K562 (cell line): ENCODE measurements around the gene GNB5. TPM values are rescaled to one million over a fixed set of nuclear protein-coding genes. Genes with fewer than 3 reads are reported as not detected.

ENCODE experiments used
- ATF4 ChIP-seq: fragments of 450-650 bp; formaldehyde crosslinking; IDR thresholded peaks from 2 replicates; pipeline ENCODE4 v1.4.0; 2022; ENCODE audit warnings: mild to moderate bottlenecking, moderate library complexity
- BHLHE40 ChIP-seq: IDR thresholded peaks from 2 replicates; pipeline ENCODE4 v1.6.1; 2011; ENCODE audit warnings: low read length, improper control_type of control experiment
- CREB5 ChIP-seq: fragments of 250-450 bp; sonication (Bioruptor Pico); IDR thresholded peaks from 2 replicates; pipeline ENCODE4 v1.5.0; 2020; ENCODE audit warnings: mild to moderate bottlenecking
- DIDO1 ChIP-seq: fragments of 450-650 bp; IDR thresholded peaks from 2 replicates; pipeline ENCODE4 v1.6.1; 2016; ENCODE audit warnings: low read depth, missing biosample characterization, missing genetic modification characterization
- HIVEP1 ChIP-seq: fragments of 250-450 bp; sonication (Bioruptor Pico); IDR thresholded peaks from 2 replicates; pipeline ENCODE4 v1.4.0; 2020; ENCODE audit warnings: mild to moderate bottlenecking
- REST ChIP-seq, 2 experiments: fragments of 450-650 bp; formaldehyde crosslinking in 1 of 2; IDR thresholded peaks; 2 replicates each; pipeline versions ENCODE4 v1.4.0 to v1.6.1; 2014 to 2020; ENCODE audit warnings: mild to moderate bottlenecking in 2 of 2, borderline replicate concordance in 1 of 2, low read depth in 1 of 2
- TRIM28 ChIP-seq: fragments of 450-650 bp; IDR thresholded peaks from 2 replicates; pipeline ENCODE4 v1.6.1; 2017
- UBTF ChIP-seq, 2 experiments: IDR thresholded peaks; 2 replicates each; pipeline ENCODE4 v1.6.1; 2012; ENCODE audit warnings: improper control_type of control experiment in 2 of 2, low read depth in 2 of 2, low read length in 2 of 2, borderline replicate concordance in 1 of 2
- ZNF174 ChIP-seq: fragments of 250-450 bp; sonication (Bioruptor Pico); IDR thresholded peaks from 2 replicates; pipeline ENCODE4 v1.4.0; 2020; ENCODE audit warnings: mild to moderate bottlenecking
- ZNF282 ChIP-seq: sonication (generic); formaldehyde crosslinking; IDR thresholded peaks from 2 replicates; pipeline ENCODE4 v1.8.1; 2023; ENCODE audit warnings: missing genetic modification reagents
- ZNF444 ChIP-seq: fragments of 250-450 bp; sonication (Bioruptor Pico); IDR thresholded peaks from 2 replicates; pipeline ENCODE4 v1.4.0; 2020; ENCODE audit warnings: mild to moderate bottlenecking, moderate library complexity
- ZNF512 ChIP-seq: IDR thresholded peaks from 2 replicates; pipeline ENCODE4 v1.6.1; 2016; ENCODE audit warnings: missing genetic modification characterization, missing compliant biosample characterization
- polyA plus RNA-seq, 8 experiments: library from polyadenylated mRNA; depleted of rRNA in 4 of 8; stranded (reverse) in 5 of 8; unstranded in 3 of 8; fragments of >200 nt; fragmentation: Nextera tagmentation in 2 of 8; fragmentation: Illumina TruSeq in 1 of 8; extraction: Ambion mirVana in 2 of 8; extraction: Trizol in 1 of 8; gene quantifications; 2 replicates each; pipeline versions ENCODE4 v1.2.1 to v1.2.3, GENCODE V29; 2011 to 2014; ENCODE audit warnings: inconsistent platforms in 1 of 8, missing spikeins in 1 of 8
- total RNA-seq, 7 experiments: library from RNA; depleted of rRNA in 6 of 7; stranded (reverse); fragments of >200 nt in 6 of 7; fragmentation: Illumina TruSeq in 2 of 7; extraction: Trizol in 2 of 7; gene quantifications; 2 replicates each; pipeline versions ENCODE4 v1.2.1 to v1.2.3, GENCODE V29; 2011 to 2021; ENCODE audit warnings: low replicate concordance in 1 of 7

Gene GNB5
- total and polyA plus RNA-seq, 9 of the 15 experiments (the other 6 are each of a cell fraction or from before 2014, with no cell fraction given), result 0.11 to 2.1 (median 0.77) TPM

- 0 out of 4 replicates have a peak, but pooled peaks of 1 of the 2 experiments have one; percentile 33 for TF ChIP-seq UBTF (IDR thresholded peaks at IDR 0.05; ENCODE audit: borderline replicate concordance in 1 of 2, low read depth in 2 of 2, low read length in 2 of 2)
- TF ChIP-seq ZNF444, result no peak
- TF ChIP-seq CREB5 (CRISPR knock-in tag), result no peak
- TF ChIP-seq REST (IDR thresholded peaks at IDR 0.05; ENCODE audit: borderline replicate concordance), result peak; percentile 71
- TF ChIP-seq REST (CRISPR knock-in tag; IDR thresholded peaks at IDR 0.05; ENCODE audit: low read depth), result no peak
- TF ChIP-seq HIVEP1 (CRISPR knock-in tag), result no peak
- no peak for TF ChIP-seq DIDO1 (tag)
- TF ChIP-seq BHLHE40, result 0 out of 2 replicates have a peak, but pooled peaks have one; percentile 33
- TF ChIP-seq ZNF282 (CRISPR knock-in tag), result no peak
- TF ChIP-seq ZNF512 (tag), result no peak
- TF ChIP-seq ATF4, result no peak
- no peak for TF ChIP-seq TRIM28
- TF ChIP-seq ZNF174 (CRISPR knock-in tag), result no peak
Measured at GRCh38 chr15:52078876-52079700, 112.1 kb downstream of the GNB5 start (continued).
